NOMO-1 treated with dmso at 0.1 percent for 144 hours (cell line): ENCODE results near the gene COL19A1.
"Not testable (repeated sequence)": the region's sequence is repeated elsewhere in the genome, so short reads cannot be mapped to it uniquely, and the experiment has no call there.

Source experiments
- DNase-seq: peaks from one replicate; lab custom pipeline; 2025; ENCODE audit not compliant: unreplicated experiment; lab: John Stamatoyannopoulos, UW

Gene COL19A1

DNA sequence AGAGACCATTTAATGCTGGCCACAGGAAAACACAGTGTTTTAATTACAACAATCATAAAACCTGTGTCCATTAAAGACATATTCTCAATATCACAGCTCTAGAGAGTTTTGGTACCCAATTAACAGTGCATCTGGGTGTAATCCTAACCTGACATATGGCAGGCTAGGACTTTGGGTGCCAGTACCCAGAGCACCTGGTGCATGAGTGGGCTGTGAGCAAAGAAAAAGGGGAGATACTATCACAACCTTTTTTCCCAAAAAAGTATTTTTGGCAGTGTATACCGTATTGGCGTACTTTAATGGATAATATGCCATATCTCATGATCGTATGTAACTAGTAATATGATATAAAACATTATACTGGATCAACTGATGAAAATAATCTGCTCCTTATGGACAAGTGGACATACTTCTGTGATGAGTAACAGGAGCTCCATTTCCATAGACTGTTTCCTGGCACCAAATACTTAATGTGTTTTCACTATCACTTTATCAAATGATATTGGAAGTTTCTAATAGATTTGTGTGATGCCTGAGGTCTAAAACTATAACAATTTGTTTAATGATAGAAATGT lies 91.7 kb downstream of the COL19A1 start:
- no peak for DNase-seq

DNA sequence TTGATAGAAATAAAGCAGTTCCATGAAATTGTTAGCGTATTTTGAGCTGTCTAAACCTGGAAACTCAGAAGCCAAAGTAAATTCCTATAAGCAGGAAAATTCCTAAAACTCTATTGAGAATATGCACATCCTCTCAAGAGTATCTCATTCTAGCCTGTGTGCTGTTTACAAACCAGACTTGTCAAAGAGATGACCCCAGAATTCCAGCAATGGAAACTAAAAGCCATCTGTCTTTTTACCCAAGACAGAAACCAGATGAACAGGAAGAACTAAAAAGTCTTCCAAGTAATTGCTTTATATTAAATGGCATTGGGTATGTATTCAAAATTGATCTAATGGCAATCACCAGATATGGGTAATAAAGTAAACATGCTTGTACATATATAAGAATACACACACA lies 92.6 kb downstream of the COL19A1 start:
- DNase-seq, result no peak

- not testable (repeated sequence) for DNase-seq
Measured at GRCh38 chr6:69965974-69966373, 99.6 kb downstream of the COL19A1 start.

DNA sequence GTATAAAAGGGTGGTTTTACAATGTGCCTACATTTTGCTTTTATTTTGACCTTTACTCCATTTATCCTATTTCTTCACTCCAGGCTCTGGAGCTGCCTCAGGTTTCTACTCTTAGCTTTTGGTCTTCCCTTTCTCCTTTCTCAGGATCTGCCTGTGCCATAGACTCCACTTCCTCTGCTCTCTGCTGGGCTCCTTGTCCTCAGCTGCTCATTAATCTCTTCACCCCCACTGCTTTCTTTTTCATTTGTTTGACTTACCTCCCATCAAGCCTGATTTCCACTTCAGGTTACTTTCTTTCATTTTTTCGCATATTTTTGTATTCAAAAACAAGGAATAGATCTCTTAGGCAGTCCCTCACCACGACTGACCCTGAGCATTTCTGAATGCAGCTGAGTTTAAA lies 106.8 kb downstream of the COL19A1 start:
- no peak for DNase-seq

DNA sequence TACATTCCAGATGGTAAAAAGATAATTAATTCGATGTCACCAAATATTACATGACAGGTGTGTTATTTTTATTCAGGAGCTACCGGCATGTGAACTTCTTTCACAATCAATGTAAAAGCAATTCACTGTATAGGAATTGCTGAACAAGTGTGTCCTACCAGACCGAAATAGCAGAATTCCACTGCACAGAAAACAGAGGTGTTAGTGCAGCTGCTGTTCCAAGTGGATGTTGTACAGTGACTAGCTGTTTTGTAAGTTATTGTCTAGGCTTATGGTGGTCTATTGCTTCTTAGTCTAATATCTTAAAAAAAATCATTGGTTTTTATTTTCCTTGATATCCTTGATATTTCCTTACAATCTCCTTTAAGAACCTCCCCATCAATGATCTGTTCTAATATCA lies 107.4 kb downstream of the COL19A1 start:
- DNase-seq, result no peak

GRCh38 chr6:69974193-69974592 lies 107.8 kb downstream of the COL19A1 start:
- DNase-seq, result no peak

DNA sequence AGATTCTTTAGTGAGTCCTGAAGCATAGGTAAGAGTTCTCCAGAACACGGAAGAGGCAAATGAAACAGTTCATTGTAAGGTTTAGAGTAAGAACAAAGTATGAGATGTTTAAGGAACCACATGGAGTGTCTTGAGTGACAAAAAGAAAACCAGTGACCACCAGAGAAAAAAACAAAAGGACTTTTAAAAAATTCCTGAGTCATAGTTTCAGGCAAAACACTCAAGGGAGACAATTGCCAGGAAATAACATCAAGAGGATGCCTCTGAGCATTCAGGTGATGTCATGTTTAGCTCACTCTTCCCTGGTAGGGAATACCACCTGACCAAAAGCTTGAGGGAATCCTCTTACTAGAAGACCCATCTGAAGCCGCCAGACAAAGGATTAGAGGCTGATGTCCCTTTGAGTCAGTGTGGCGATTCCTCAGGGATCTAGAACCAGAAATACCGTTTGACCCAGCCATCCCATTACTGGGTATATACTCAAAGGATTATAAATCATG lies 110.3 kb downstream of the COL19A1 start:
- DNase-seq, result no peak

DNA sequence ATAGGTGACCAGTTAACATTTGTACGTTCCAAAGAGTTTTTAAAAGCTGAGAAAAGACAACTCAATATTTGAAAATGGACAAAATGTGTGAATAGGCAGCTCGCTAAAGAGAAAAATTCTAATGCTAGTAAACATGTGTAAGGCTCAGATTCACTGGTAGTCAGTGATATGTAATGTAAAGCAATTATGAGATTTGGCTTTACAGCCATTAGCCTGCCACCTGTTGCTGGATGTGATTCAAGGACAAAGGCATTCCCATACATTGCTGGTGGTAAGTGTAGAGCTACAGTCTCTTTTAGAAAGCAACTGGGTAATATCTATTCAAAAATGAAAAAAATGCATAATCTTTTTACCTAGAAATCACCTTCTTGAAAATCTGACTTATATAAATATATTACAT lies 114.3 kb downstream of the COL19A1 start:
- DNase-seq, result no peak

- DNase-seq, result no peak
Measured at GRCh38 chr6:69984506-69984905, 118.2 kb downstream of the COL19A1 start.

- DNase-seq, result no peak
Measured at GRCh38 chr6:69985180-69985579, 118.8 kb downstream of the COL19A1 start.

GRCh38 chr6:69987550-69987949 lies 121.2 kb downstream of the COL19A1 start:
- DNase-seq, result no peak

DNA sequence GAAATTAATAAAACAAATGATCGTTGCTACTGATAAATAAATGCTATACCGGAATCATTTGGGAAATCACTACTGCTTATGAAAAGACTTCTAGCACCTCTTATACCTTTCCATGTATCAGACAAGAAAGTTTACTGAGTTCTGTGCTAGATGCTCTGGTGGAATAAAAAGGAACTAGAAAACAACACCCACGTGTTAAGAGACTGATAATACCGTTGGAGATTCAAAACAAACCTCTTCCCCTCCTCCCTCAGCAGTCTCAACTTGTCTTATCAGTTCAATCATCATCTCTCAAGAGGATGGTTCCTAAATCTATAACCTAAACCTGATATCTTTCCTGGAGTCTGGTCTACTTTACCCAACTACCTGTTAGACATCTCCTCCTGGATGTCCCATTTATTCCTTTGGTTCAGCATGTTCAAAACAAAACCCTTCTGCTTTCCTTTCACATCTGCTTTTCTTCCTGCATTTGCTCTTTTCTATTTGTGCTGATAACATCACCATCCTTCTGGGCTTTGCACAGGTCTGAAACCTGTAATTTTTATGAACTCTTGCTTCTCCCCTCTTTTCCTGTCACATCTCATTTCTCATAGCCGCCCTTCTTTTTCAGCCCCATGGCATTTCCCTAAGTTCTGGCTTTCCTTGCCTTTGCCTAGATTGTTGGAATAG lies 122.2 kb downstream of the COL19A1 start:
- no peak for DNase-seq

- no peak for DNase-seq
Measured at GRCh38 chr6:69994251-69994650, 127.9 kb downstream of the COL19A1 start.

DNA sequence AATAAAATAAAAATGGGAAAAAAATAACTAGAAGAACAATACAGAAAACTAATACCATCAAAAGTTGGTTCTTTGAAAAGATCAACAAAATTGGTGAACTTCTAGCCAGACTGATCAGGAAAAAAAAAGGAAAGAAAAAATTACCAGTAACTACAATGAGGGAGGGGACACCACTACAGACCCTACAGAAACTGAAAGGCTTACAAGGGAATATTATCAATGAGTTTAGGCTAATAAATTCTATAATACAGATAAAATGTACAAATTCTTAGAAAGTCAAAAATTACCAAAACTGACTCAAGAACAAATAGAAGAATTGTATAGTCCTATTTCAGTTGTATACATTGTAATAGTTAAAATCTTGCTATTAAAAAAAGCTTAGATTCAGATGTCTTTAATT lies 141.8 kb downstream of the COL19A1 start:
- DNase-seq, result no peak

- DNase-seq, result not testable (repeated sequence)
Measured at GRCh38 chr6:70010339-70010738, 144.0 kb downstream of the COL19A1 start.

GRCh38 chr6:70023201-70023600 lies 156.8 kb downstream of the COL19A1 start:
- DNase-seq, result not testable (repeated sequence)

GRCh38 chr6:70028246-70028645 lies 161.9 kb downstream of the COL19A1 start:
- DNase-seq, result no peak

- no peak for DNase-seq
Measured at GRCh38 chr6:70028926-70029325, 162.6 kb downstream of the COL19A1 start.

GRCh38 chr6:70033781-70034180 lies 167.4 kb downstream of the COL19A1 start:
- no peak for DNase-seq

GRCh38 chr6:70037445-70037844 lies 171.1 kb downstream of the COL19A1 start:
- DNase-seq, result no peak

GRCh38 chr6:70040766-70041165 lies 174.4 kb downstream of the COL19A1 start:
- DNase-seq, result no peak

DNA sequence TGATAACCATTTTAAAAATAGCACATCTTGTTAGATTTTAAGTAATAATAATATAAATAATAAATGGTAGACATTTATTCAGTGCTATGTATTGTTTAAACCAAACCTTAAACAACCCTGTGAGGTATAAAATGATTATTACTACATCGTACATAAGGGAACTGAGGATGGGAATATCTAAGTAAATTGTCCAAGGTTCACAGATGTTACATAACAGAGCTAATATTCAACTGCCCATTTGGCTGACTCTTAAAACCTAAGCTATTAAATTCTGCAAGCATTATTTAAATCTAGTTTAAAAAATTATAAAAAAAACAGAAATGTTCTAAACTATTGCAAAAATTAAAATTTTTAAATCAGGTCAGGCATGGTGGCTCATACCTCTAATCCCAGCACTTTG lies 175.1 kb downstream of the COL19A1 start:
- no peak for DNase-seq

- DNase-seq, result no peak
Measured at GRCh38 chr6:70045413-70045812, 179.1 kb downstream of the COL19A1 start.
